G401.6 (cell line): Measurements from ENCODE around the gene PDHA1.

Source experiments
- FAIRE-seq: peaks from 2 replicates; lab custom pipeline; 2012; peaks lifted over from hg19 to GRCh38; lab: Jason Lieb, UNC

PDHA1 gene

DNA sequence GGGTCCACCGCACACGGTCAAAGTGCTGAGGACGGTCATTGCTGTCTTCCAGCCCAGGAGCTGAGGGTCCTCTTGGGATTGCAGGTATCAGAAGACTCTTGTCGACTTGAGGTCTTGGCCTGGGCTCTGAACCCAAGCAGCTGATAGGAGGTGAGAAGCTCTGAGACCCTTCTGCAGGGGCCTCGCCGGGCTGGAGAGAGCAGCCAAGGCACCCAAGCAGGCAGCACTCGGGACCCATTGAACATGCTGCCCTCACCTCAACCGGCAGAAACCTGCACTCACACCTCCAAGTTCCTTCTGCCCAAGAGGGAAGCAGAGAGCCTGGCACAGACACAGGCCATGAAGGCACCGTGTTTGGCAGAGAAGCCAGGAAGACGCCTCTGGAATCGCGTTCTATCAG, 34.1 kb downstream of the PDHA1 start:
- no peak for FAIRE-seq

DNA sequence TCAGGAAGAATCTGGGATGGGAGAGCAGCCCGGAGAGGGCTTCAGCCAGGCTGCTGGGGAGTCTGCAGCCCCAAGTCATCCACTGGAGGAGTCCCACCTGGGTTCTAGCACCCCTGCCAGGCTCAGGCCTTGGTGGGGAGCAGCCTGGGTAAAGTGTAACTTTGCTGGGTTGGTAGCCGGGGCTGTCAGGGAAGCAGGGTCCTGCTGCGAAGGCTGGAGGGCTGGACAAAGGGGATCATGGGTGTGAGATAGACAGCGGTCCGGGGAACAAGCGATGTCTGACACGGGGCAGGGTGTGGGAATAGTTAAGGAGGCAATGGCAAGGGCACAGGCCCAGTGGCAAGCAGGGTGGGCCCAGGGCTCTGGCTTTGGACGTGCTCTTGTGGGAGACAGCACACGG, 37.6 kb downstream of the PDHA1 start:
- no peak for FAIRE-seq

DNA sequence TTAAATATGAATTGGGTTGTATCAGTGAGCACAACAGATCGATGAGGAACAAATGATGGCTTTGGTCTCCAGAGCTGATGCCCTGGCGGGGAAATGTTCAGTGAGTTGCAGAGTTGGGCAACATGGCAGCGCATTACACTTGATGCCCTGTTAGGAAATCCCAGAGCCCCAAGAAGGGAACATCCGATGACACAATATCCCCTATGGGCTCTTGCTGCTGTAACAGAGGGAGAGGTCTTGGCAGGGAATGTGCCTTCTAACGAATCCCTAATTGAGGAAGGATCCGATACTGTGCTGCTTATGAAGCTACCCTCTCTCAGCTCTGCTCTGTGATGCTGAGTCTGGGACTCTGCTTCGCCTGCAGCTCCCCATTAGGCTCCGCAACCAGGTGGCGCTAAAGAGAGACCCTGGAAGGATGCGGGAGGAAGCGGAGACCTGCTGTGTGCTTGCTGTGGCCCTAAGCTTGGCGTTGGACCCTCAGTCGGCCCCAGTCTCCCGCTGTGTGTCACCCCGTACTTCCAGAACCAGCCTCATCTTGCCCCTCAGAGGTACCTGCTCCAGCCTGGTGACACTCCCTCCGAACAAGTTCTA, 38.9 kb downstream of the PDHA1 start:
- FAIRE-seq: no peak

DNA sequence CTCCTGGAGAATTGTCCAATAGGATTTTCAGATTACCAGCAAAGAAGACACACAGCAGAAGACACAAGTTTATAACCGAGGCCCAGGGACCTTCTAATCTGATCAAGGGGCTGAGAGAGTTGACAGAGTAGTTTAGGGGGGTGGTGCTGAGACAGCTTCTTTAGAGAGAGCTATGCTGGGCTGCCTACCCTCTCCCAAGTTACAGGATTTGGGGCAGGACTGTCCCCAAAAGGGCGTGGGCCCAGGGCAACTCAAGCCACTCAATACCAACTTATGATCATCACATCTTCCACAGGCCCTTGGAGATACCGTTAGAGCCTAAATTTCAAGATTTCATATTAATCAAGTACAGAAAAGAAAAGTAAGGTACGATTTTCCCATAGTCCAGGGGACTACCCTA, 43.0 kb downstream of the PDHA1 start:
- no peak for FAIRE-seq

DNA sequence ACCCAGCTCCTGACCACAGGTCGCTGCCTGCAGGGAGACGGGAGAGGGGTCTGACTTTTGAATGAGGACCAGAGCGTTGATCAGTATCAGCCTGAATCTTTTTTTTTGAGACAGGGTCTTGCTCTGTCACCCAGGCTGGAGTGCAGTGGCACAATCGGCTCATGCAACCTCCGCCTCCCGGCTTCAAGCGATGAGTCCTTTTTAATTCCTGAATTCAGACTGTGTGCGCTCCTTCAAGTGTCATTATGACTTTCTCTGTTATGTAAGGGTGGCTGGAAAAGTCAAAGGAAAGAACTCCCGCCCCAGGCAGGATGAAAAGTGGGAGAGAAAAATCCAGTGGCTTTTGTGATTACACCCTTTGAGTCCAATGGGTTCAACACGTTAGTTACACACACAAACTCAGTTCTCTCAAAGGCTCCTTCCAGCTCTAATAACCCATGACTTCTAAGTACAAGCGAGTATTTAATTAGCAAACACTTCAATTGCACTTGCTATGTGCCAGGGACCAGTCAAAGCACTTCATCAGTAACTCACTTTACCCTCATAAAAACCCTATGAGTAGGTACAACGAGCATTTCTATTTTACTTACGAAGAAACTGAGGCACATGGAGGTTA, 44.4 kb downstream of the PDHA1 start:
- no peak for FAIRE-seq

DNA sequence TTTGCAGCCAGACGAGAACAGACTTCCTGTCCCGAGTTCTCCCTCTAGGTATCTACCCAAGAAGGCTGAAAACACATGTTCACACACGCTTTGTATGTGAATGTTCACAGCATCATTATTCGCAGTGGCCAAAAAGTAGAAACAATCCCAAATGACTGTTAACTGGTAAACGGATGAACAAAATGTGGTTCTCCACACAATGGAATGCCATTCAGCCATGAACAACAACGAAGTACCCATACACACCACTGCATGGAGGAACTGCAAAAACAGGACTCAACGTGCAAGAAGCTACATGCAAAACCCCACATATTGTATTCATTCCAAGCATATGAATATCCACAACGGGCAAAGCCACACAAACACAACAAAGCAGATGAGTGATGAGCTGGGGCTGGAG, 45.0 kb downstream of the PDHA1 start:
- no peak for FAIRE-seq

DNA sequence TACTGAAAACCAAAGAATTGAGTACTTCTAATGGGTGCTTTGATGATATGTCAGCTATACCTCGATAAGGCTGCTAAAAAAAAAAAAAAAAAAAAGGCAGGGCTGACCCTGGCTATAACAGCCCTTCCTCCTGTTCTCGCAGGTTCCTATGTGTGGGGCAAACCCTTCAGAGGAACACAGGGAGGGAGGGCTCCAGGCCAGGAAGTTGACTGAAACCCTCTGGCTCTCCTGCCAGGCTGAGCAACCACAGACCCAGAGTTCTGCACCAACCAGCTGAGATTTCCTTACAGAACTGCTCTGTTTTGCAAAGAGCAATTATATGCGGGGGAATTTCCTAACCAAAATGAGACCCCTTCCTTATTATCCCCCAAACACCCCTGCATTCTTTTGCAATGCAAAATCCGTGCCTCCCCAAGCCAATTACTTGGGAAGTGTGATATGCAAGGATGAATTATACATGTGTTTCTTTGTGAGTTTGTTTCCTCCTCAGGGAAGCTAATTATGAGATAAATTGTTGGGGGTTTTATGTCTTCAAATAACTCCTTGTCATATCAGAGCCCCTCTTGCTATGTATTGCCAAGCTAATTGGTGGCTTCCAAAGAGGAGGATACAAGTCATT, 45.6 kb downstream of the PDHA1 start:
- no peak for FAIRE-seq

DNA sequence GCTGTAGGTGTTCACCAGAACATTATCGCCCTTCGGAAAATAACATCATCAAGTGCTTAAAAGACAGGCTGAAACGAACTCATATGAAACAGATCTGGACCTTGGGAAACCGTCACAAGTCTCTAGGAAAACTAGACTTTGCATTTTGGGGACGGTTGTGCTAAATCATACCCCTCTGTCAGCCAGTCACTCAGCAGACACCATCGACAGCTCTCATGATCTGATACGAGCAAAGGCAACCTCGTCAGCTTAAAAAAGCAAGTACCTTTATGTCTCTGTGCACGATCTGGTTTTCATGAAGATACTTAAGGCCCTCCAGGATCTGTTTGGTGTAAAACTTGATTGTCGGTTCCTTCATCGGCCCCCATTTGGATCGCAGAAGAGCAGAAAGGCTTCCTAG, 48.4 kb downstream of the PDHA1 start:
- FAIRE-seq: no peak

DNA sequence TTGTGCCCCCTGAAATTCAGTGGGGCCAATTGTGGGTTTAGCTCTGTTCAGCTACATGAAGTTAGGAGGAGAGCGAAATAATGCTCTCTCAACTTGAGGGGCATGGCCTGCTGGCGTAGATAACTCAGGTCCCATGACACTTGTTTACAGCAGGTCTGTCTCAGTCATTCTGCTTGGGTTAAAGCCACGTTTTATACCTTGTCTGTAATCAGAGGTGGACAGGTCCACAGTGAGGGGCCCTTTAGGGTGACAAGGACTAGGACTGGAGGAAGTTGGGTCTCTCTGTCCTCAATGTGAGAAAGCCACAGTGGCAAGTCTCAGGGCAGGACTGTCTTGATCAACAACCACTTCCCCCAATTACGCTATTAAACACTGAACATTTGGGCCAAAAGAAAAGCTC, 49.0 kb downstream of the PDHA1 start:
- no peak for FAIRE-seq

DNA sequence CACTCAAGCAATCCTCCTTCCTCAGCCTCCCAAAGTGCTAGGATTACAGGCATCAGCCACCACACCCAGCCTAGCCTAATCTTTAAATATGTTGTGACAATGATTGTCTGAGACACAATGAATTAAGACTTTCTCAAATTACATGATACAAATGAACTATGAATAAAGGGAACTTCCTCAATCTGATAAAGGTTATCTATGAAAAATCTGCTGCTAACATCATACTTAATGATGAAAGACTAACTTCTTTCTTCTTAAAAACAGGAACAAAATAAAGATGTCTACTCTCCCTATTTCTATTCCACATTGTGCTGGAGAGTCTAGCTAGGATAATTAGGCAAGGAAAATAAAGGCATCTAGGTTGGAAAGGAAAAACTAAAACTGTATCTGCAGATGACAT, 60.0 kb downstream of the PDHA1 start:
- FAIRE-seq: no peak

DNA sequence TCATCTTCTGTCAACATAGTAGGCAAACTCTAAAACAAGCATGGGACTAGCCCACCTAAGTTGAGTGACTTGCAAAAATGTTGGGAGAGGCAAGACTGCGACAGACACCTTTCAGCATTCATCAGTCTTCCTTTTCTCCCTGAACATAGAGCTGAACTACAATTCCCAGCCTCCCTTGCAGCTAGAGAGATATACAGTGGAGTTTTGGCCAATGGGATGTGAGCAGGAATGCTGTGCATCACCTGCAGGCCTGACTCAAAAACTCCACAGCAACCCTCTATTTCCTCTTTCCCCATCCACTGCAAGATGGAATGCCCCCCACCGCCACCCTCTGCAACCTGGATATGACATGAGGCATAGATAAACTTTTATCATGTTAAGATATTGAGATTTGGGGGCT, 66.5 kb downstream of the PDHA1 start:
- FAIRE-seq: no peak
